ENCODE measurements around the gene GPR37.

Gene GPR37

GRCh38 chr7:124752310-124752709 lies 13.3 kb downstream of the GPR37 start:
- TF ChIP-seq CTCF (IDR thresholded peaks at IDR 0.05; ENCODE audit: low read depth, low read length, poor library complexity, severe bottlenecking): no peak
- TF ChIP-seq EZH2phosphoT487 (IDR thresholded peaks at IDR 0.05; ENCODE audit: borderline replicate concordance, low read length): no peak

DNA sequence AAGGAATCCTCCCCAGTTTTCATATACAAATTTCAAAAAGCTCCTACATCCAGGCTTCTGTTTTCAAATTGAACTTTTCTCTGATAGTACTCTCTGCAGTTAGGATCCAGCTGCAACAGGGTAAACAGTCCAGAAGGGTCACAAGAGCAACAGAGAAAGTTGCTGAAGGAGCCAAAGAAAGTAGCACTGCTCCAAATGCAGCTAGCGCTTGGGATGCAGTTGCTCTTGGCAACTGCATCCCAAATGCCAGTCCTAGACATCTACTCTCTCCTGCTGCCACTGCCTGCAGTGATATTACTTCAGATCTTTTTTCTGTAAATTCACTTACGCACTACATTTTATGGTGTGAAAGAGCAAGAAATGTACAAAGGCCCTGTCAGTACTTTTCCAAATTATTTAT lies 14.6 kb downstream of the GPR37 start:
- Histone ChIP-seq H3K9me3 (ENCODE audit: control insufficient read depth, insufficient read depth, low read length) (no peaks in the 10 kb centered on the region), H3K36me3 (ENCODE audit: control insufficient read depth, low read length) (no peaks in the 10 kb centered on the region), H3K4me1 (ENCODE audit: control insufficient read depth, low read length) (no peaks in the 10 kb centered on the region), H3K27me3 (ENCODE audit: control insufficient read depth, low read length) (no peaks in the 10 kb centered on the region), H3K4me2 (ENCODE audit: low read length) (no peak overlapping the region), H4K20me1 (ENCODE audit: control insufficient read depth, insufficient read depth, low read depth, low read length) (no peaks in the 10 kb centered on the region), H3K79me2 (ENCODE audit: control insufficient read depth, low read length) (no peaks in the 10 kb centered on the region), H3F3A (ENCODE audit: control insufficient read depth, insufficient read depth) (no peaks in the 10 kb centered on the region), H3K9me2 (replicated peaks; ENCODE audit: control insufficient read depth, low read length) (no peaks in the 10 kb centered on the region), H3K27ac (ENCODE audit: low read depth, low read length) (no peak overlapping the region), H3K4me3 (ENCODE audit: low read length) (no peak overlapping the region)
- TF ChIP-seq CTCF (IDR thresholded peaks at IDR 0.05; ENCODE audit: low read depth, low read length, poor library complexity, severe bottlenecking) (no peak), EZH2phosphoT487 (IDR thresholded peaks at IDR 0.05; ENCODE audit: borderline replicate concordance, low read length) (no peak)

More at GRCh38 chr7:124752310-124752709, 13.3 kb downstream of the GPR37 start:
- Histone ChIP-seq H3K27ac (ENCODE audit: low read depth, low read length) (no peak overlapping the region), H3K4me1 (ENCODE audit: control insufficient read depth, low read length) (no peaks in the 10 kb centered on the region), H3K36me3 (ENCODE audit: control insufficient read depth, low read length) (no peaks in the 10 kb centered on the region), H3K4me2 (ENCODE audit: low read length) (no peak overlapping the region), H3K9me3 (ENCODE audit: control insufficient read depth, insufficient read depth, low read length) (no peaks in the 10 kb centered on the region), H3K79me2 (ENCODE audit: control insufficient read depth, low read length) (no peaks in the 10 kb centered on the region), H3K4me3 (ENCODE audit: low read length) (no peak overlapping the region), H3K9me2 (replicated peaks; ENCODE audit: control insufficient read depth, low read length) (no peaks in the 10 kb centered on the region), H3F3A (ENCODE audit: control insufficient read depth, insufficient read depth) (no peaks in the 10 kb centered on the region), H4K20me1 (ENCODE audit: control insufficient read depth, insufficient read depth, low read depth, low read length) (no peaks in the 10 kb centered on the region), H3K27me3 (ENCODE audit: control insufficient read depth, low read length) (no peaks in the 10 kb centered on the region)

- H4K20me1 ChIP-seq (ENCODE audit: control insufficient read depth, insufficient read depth, low read depth, low read length): no peaks in the 10 kb centered on the region
- H3K9me2 ChIP-seq (replicated peaks; ENCODE audit: control insufficient read depth, low read length): no peaks in the 10 kb centered on the region
- H3K4me2 ChIP-seq (ENCODE audit: low read length): no peak overlapping the region
- H3K36me3 ChIP-seq (ENCODE audit: control insufficient read depth, low read length): no peaks in the 10 kb centered on the region
- no peaks in the 10 kb centered on the region for H3K4me1 ChIP-seq (ENCODE audit: control insufficient read depth, low read length)
- no peak overlapping the region for H3K27ac ChIP-seq (ENCODE audit: low read depth, low read length)
- no peaks in the 10 kb centered on the region for H3K9me3 ChIP-seq (ENCODE audit: control insufficient read depth, insufficient read depth, low read length)
- H3F3A ChIP-seq (ENCODE audit: control insufficient read depth, insufficient read depth): no peaks in the 10 kb centered on the region
- no peaks in the 10 kb centered on the region for H3K27me3 ChIP-seq (ENCODE audit: control insufficient read depth, low read length)
- TF ChIP-seq CTCF (IDR thresholded peaks at IDR 0.05; ENCODE audit: low read depth, low read length, poor library complexity, severe bottlenecking) (no peak), EZH2phosphoT487 (IDR thresholded peaks at IDR 0.05; ENCODE audit: borderline replicate concordance, low read length) (no peak)
- no peaks in the 10 kb centered on the region for H3K79me2 ChIP-seq (ENCODE audit: control insufficient read depth, low read length)
- no peak overlapping the region for H3K4me3 ChIP-seq (ENCODE audit: low read length)
Observed at GRCh38 chr7:124747072-124747471, 18.5 kb downstream of the GPR37 start.

- Histone ChIP-seq H4K20me1 (ENCODE audit: control insufficient read depth, insufficient read depth, low read depth, low read length) (no peaks in the 10 kb centered on the region), H3K36me3 (ENCODE audit: control insufficient read depth, low read length) (no peaks in the 10 kb centered on the region), H3K4me2 (ENCODE audit: low read length) (no peak overlapping the region), H3K4me1 (ENCODE audit: control insufficient read depth, low read length) (peaks cover 6% of the 10 kb centered on the region), H3K9me3 (ENCODE audit: control insufficient read depth, insufficient read depth, low read length) (no peaks in the 10 kb centered on the region), H3K79me2 (ENCODE audit: control insufficient read depth, low read length) (no peaks in the 10 kb centered on the region), H3F3A (ENCODE audit: control insufficient read depth, insufficient read depth) (no peaks in the 10 kb centered on the region), H3K27me3 (ENCODE audit: control insufficient read depth, low read length) (no peaks in the 10 kb centered on the region), H3K9me2 (replicated peaks; ENCODE audit: control insufficient read depth, low read length) (no peaks in the 10 kb centered on the region), H3K27ac (ENCODE audit: low read depth, low read length) (no peak overlapping the region), H3K4me3 (ENCODE audit: low read length) (no peak overlapping the region)
- TF ChIP-seq CTCF (IDR thresholded peaks at IDR 0.05; ENCODE audit: low read depth, low read length, poor library complexity, severe bottlenecking) (no peak), EZH2phosphoT487 (IDR thresholded peaks at IDR 0.05; ENCODE audit: borderline replicate concordance, low read length) (no peak)
Observed at GRCh38 chr7:124738639-124739038, 27.0 kb downstream of the GPR37 start.

Measured in DOHH2 (cell line).